Ishikawa (cell line): ENCODE measurements around the gene CCSER1.

Experiments
- CEBPB ChIP-seq: IDR thresholded peaks from 2 replicates; pipeline ENCODE4 v1.6.1; 2012
- CREB1 ChIP-seq: IDR thresholded peaks from 2 replicates; pipeline ENCODE4 v1.6.1; 2012; ENCODE audit warnings: low read depth
- EGR1 ChIP-seq: IDR thresholded peaks from 2 replicates; pipeline ENCODE4 v1.6.1; 2012
- NFIC ChIP-seq: IDR thresholded peaks from 2 replicates; pipeline ENCODE4 v1.6.1; 2012
- RAD21 ChIP-seq: IDR thresholded peaks from 2 replicates; pipeline ENCODE4 v1.6.1; 2012; ENCODE audit warnings: low read depth
- REST ChIP-seq: IDR thresholded peaks from 2 replicates; pipeline ENCODE4 v1.6.1; 2012; ENCODE audit warnings: low read depth, mild to moderate bottlenecking
- TAF1 ChIP-seq: IDR thresholded peaks from 2 replicates; pipeline ENCODE4 v1.6.1; 2012; ENCODE audit warnings: low read depth, mild to moderate bottlenecking
- TEAD4 ChIP-seq: IDR thresholded peaks from 2 replicates; pipeline ENCODE4 v1.6.1; 2012
- USF1 ChIP-seq: IDR thresholded peaks from 2 replicates; pipeline ENCODE4 v1.6.1; 2012
- YY1 ChIP-seq: IDR thresholded peaks from 2 replicates; pipeline ENCODE4 v1.6.1; 2012; ENCODE audit warnings: low read depth

GRCh38 chr4:90689739-90690138, 562.5 kb downstream of the CCSER1 start:
- TF ChIP-seq USF1, result no peak
- TF ChIP-seq RAD21, result no peak
- no peak for TF ChIP-seq YY1
- no peak for TF ChIP-seq EGR1
- no peak for TF ChIP-seq CEBPB
- TF ChIP-seq TEAD4, result no peak
- no peak for TF ChIP-seq TAF1
- no peak for TF ChIP-seq CREB1
- no peak for TF ChIP-seq NFIC
- no peak for TF ChIP-seq REST
